ENCODE results near the gene NFIX.
A peak's percentile ranks its signal among the peaks of the same experiment; 100 is the strongest.

- TF ChIP-seq, protein P1, sequence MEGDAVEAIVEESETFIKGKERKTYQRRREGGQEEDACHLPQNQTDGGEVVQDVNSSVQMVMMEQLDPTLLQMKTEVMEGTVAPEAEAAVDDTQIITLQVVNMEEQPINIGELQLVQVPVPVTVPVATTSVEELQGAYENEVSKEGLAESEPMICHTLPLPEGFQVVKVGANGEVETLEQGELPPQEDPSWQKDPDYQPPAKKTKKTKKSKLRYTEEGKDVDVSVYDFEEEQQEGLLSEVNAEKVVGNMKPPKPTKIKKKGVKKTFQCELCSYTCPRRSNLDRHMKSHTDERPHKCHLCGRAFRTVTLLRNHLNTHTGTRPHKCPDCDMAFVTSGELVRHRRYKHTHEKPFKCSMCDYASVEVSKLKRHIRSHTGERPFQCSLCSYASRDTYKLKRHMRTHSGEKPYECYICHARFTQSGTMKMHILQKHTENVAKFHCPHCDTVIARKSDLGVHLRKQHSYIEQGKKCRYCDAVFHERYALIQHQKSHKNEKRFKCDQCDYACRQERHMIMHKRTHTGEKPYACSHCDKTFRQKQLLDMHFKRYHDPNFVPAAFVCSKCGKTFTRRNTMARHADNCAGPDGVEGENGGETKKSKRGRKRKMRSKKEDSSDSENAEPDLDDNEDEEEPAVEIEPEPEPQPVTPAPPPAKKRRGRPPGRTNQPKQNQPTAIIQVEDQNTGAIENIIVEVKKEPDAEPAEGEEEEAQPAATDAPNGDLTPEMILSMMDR (IDR thresholded peaks at IDR 0.05) = no peak
- TF ChIP-seq POLR2A (IDR thresholded peaks at IDR 0.05) (no peak), POLR2AphosphoS5 (IDR thresholded peaks at IDR 0.05) (peak in 1 of 4 donors; percentile 3), EP300 (IDR thresholded peaks at IDR 0.05) (no peak)
Observed at GRCh38 chr19:13085666-13086065, 90.4 kb downstream of the NFIX start.

All from sigmoid colon (tissue), 4 donors.